HUDEP-2 (cell line): ENCODE data around the gene RPS27L.
"Not testable (repeated sequence)": the region's sequence is repeated elsewhere in the genome, so short reads cannot be mapped to it uniquely, and the experiment has no call there.

ENCODE experiments used
- DNase-seq, 76 experiments: peaks; one replicate each; lab custom pipeline; 2025; ENCODE audit not compliant: unreplicated experiment in 76 of 76; lab: John Stamatoyannopoulos, UW

The RPS27L gene

GRCh38 chr15:63104727-63105126 is 52.5 kb downstream of the RPS27L start:
- no peak for DNase-seq

GRCh38 chr15:63103416-63103815 is 53.9 kb downstream of the RPS27L start:
- DNase-seq, result no peak

- not testable (repeated sequence) for DNase-seq
Observed at GRCh38 chr15:63099581-63099980, 57.7 kb downstream of the RPS27L start.

- DNase-seq, result not testable (repeated sequence)
Observed at GRCh38 chr15:63098901-63099300, 58.4 kb downstream of the RPS27L start.
